Stimulated activated naive CD8-positive, alpha-beta T cell treated with anti-CD3 and anti-CD28 coated beads, Interleukin-15, Interleukin-2, amounts not matched to agents 100 ng/mL and 50 ng/mL, for 24 hours (primary cell): ENCODE measurements around the gene TTPAL.

Experiments used
- H3K27ac Mint-ChIP-seq: one replicate; pipeline ENCODE4 v1.8.0; 2021; ENCODE audit warnings: mild to moderate bottlenecking, mixed read lengths
- H3K27me3 Mint-ChIP-seq: one replicate; pipeline ENCODE4 v1.8.0; 2021; ENCODE audit warnings: mixed read lengths
- H3K36me3 Mint-ChIP-seq: one replicate; pipeline ENCODE4 v1.8.0; 2021; ENCODE audit warnings: low read depth, mixed read lengths
- H3K4me1 Mint-ChIP-seq: one replicate; pipeline ENCODE4 v1.8.0; 2021; ENCODE audit warnings: low read depth, mixed read lengths
- H3K4me3 Mint-ChIP-seq: one replicate; pipeline ENCODE4 v1.8.0; 2021; ENCODE audit warnings: mild to moderate bottlenecking, mixed read lengths
- H3K9me3 Mint-ChIP-seq: one replicate; pipeline ENCODE4 v1.8.0; 2021; ENCODE audit warnings: mixed read lengths

Gene TTPAL

DNA sequence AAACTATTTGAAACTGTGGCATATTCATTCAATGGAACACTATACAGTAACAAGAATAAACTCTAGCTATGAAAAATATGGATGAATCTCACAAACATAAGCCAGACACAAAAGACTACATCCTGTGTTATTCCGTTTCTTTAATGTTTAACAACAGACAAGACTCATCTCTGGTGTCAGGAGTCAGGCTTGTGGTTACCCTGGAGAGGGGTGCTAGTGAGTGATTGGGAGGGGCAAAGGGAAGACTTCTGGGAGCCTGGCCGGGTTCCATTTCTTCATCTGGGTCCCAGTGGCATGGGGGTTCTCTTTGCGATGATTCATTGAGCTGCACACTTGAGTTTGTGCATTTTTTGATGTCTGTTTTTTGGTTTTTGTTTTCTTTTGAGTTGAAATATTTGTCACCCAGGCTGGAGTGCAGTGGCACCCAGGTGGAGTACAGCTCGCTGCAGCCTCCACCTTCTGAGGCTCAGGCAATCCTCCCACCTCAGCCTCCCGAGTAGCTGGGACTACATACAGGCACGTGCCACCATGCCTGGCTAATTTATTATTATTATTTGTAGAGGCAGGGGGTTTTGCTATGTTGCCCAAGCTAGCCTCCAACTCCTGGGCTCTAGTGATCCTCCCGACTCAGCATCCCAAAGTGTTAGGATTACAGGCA lies 21.2 kb upstream of the TTPAL start:
- Mint-ChIP-seq H3K27ac (no peak overlapping the region), H3K36me3 (no peaks in the 10 kb centered on the region), H3K9me3 (no peaks in the 10 kb centered on the region), H3K27me3 (no peaks in the 10 kb centered on the region), H3K4me1 (no peaks in the 10 kb centered on the region), H3K4me3 (no peak overlapping the region)

DNA sequence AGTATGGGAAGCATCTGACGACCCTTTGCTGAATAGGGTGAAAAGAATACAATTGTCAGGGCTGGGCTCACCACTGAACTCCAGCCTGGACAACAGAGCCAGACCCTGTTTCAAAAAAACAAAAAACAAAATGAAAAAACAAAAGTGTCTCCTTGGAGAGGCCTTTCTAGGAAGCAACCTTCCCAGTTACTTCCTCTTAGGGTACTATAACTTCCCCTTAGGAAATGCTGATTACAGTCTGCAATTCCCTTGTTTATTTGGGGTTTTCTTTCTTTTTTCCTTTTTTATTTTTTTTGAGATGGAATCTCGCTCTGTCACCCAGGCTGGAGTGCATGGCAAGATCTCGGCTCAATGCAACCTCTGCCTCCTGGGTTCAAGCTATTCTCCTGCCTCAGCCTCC lies 20.5 kb upstream of the TTPAL start:
- Mint-ChIP-seq H3K27ac (no peak overlapping the region), H3K27me3 (no peaks in the 10 kb centered on the region), H3K4me1 (no peaks in the 10 kb centered on the region), H3K36me3 (no peaks in the 10 kb centered on the region), H3K4me3 (no peak overlapping the region), H3K9me3 (no peaks in the 10 kb centered on the region)

DNA sequence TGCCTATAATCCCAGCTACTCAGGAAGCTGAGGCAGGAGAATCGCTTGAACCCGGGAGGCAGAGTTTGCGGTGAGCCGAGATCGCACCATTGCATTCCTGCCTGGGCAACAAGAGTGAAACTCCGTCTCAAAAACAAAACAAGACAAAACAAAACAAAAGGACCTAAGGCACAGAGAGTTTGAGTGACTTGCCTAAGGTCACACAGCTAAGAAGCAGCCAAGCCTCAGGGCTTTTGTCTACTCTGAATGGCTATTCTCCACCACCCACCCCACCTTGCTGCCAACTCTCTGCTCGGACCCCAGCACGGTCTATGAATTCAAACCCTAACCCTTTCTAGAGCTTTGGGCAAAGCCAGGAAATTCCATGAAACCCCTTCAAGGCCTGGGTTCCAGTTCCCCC lies 19.1 kb upstream of the TTPAL start:
- Mint-ChIP-seq H3K9me3 (no peaks in the 10 kb centered on the region), H3K27ac (no peak overlapping the region), H3K4me3 (no peak overlapping the region), H3K27me3 (no peaks in the 10 kb centered on the region), H3K4me1 (no peaks in the 10 kb centered on the region), H3K36me3 (no peaks in the 10 kb centered on the region)

DNA sequence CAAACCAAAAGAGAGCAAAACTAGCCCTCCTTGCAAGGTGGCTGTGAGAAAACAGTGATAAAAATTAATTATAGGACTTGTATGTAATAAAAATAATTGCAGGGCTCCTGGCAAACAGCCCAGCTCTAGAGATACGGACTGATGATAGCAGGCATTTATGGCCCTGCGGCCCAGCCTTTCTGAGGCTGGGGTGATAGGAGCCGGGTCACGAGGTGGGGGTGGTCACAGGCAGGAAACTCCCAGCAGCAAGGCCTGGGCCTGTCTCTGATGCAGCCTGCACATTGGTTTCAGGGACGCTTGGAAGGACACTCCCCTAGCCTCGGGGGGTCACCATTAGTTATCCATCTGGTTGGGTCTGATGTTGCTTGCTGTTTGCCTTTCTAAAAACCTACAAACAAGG lies 18.7 kb upstream of the TTPAL start:
- Mint-ChIP-seq H3K27me3 (no peaks in the 10 kb centered on the region), H3K27ac (no peak overlapping the region), H3K9me3 (no peaks in the 10 kb centered on the region), H3K36me3 (no peaks in the 10 kb centered on the region), H3K4me1 (no peaks in the 10 kb centered on the region), H3K4me3 (no peak overlapping the region)

DNA sequence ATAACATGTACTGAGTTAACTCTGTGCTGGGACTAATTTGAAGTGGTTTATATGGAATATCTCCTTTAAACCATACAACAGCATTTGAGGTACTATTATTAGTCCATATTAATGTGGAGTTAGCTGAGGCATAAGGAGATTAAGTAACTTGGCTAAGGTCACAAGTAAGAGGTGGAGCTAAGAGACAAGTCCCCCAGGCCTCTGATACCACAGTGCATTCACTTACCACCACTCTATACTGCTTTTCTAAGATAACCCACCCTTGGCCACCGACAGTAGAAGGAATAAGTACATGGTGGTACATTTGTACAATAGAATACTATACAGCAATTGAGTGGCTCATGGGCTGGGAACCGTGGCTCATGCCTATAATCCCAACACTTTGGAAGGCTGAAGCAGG lies 16.4 kb upstream of the TTPAL start:
- Mint-ChIP-seq H3K36me3 (no peaks in the 10 kb centered on the region), H3K27ac (no peak overlapping the region)

DNA sequence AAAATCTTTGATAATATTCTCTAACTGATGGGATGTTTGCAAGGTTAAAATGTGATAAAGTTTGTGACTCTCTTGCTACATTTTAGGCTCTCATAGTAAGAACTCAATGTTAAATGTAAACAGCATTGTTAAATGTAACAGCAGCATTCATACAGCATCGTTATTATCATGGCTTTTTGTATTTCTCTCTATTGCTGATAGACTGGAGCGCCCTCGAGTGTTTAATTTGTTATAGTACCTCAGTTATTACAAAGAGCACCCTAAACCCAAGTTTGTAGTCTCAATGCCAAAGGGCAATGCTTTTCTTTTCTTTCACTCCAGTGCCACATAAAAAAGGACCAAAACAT lies 14.9 kb upstream of the TTPAL start:
- no peak overlapping the region for H3K4me3 Mint-ChIP-seq
- no peaks in the 10 kb centered on the region for H3K36me3 Mint-ChIP-seq
- H3K27me3 Mint-ChIP-seq: no peaks in the 10 kb centered on the region
- H3K4me1 Mint-ChIP-seq: no peaks in the 10 kb centered on the region
- H3K9me3 Mint-ChIP-seq: no peaks in the 10 kb centered on the region
- H3K27ac Mint-ChIP-seq: no peak overlapping the region

More for the DNA sequence above, 16.4 kb upstream of the TTPAL start:
- Mint-ChIP-seq H3K27me3 (no peaks in the 10 kb centered on the region), H3K4me1 (no peaks in the 10 kb centered on the region), H3K9me3 (no peaks in the 10 kb centered on the region), H3K4me3 (no peak overlapping the region)

DNA sequence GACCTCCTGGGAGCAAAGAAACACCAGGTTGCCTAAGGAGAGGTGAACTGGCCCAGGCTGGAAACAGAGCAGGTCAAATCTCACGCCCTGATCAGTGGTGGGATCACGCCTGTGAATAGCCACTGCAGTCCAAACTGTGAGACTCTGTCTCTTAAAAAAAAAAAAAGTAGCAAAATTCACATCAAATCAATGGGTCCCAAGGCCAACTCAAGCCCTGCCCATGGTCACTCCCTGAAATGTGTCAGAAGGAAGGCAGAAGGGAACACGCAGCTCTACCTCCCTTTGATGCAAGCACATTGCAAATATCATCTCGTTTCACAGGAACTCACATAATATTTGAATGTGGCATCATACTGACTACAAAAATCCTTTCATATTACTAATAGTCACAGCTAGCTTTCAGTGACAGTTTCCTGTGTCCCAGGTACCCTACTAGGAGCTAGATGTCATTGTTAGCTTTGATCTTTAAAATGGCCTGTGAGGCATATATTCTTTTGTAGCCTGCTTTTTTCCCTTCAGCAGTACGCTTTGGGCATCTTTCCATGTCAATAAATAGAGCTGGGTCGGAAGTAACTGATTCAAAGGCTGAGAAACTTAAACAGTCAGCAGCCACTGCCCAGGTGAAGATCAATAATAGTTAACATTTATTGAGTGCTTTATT lies 14.4 kb upstream of the TTPAL start:
- H3K4me1 Mint-ChIP-seq: no peaks in the 10 kb centered on the region
- H3K27me3 Mint-ChIP-seq: no peaks in the 10 kb centered on the region
- no peaks in the 10 kb centered on the region for H3K36me3 Mint-ChIP-seq
- H3K27ac Mint-ChIP-seq: no peak overlapping the region
- H3K4me3 Mint-ChIP-seq: no peak overlapping the region
- H3K9me3 Mint-ChIP-seq: no peaks in the 10 kb centered on the region

DNA sequence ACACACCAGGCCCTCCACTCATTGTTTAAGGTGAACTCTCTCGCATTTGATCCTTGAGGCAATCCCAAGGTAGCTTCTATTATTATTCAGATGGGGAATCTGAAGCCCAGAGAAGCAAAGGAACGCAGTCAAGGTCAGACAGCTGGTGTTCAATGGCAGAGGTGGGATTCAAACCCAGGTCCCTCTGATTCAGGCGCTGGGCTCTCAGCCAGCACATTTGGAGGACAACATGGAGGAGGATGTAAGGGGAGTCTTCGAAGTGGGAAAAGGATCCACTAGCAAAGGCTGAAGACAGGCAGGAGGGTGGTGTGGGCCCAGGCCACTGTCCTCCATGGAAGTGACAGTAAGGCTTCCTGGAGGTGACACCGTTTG lies 13.9 kb upstream of the TTPAL start:
- H3K9me3 Mint-ChIP-seq: no peaks in the 10 kb centered on the region
- H3K4me3 Mint-ChIP-seq: no peak overlapping the region
- H3K4me1 Mint-ChIP-seq: no peaks in the 10 kb centered on the region
- H3K27me3 Mint-ChIP-seq: no peaks in the 10 kb centered on the region
- no peaks in the 10 kb centered on the region for H3K36me3 Mint-ChIP-seq
- H3K27ac Mint-ChIP-seq: no peak overlapping the region

DNA sequence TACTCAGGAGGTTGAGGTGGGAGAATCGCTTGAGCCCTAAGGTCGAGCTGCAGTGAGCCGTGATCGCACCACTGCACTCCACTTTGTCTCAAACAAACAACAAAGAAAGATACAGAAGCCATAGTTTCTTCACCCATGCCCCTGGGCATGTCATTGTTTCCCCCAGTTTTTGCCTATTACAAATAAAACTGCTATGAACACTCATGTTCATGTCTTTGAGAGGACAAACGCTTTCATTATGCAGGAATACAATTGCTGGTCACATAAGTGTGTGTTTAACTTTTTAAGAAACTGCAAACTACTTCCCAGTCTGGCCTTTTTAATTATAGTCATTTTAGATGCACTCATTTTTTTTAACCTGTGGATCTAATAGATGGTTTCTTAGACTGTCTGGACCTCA lies 12.2 kb upstream of the TTPAL start:
- H3K4me1 Mint-ChIP-seq: no peaks in the 10 kb centered on the region
- no peak overlapping the region for H3K27ac Mint-ChIP-seq

DNA sequence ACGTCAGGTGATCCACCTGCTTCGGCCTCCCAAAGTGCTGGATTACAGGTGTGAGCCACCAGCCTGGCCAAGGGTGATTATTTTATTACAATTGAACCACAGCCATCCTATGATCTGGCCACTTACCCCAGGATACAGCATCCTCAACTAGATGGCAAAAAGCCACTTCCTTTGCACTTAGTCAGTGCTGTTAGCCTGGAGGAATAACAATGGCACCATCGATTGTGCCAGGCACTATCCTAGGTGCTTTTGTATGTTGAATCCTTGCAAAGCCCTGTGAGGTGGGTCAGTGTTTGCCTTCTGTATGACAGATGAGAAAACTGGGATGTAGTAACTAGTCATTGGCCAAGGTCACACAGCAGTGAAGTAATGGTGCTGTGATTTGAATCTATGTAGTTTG lies 11.2 kb upstream of the TTPAL start:
- Mint-ChIP-seq H3K9me3 (no peaks in the 10 kb centered on the region), H3K27me3 (no peaks in the 10 kb centered on the region), H3K36me3 (no peaks in the 10 kb centered on the region), H3K4me1 (no peaks in the 10 kb centered on the region), H3K27ac (no peak overlapping the region), H3K4me3 (no peak overlapping the region)

More for the DNA sequence above, 12.2 kb upstream of the TTPAL start:
- H3K9me3 Mint-ChIP-seq: no peaks in the 10 kb centered on the region
- H3K4me3 Mint-ChIP-seq: no peak overlapping the region
- H3K36me3 Mint-ChIP-seq: no peaks in the 10 kb centered on the region
- no peaks in the 10 kb centered on the region for H3K27me3 Mint-ChIP-seq

DNA sequence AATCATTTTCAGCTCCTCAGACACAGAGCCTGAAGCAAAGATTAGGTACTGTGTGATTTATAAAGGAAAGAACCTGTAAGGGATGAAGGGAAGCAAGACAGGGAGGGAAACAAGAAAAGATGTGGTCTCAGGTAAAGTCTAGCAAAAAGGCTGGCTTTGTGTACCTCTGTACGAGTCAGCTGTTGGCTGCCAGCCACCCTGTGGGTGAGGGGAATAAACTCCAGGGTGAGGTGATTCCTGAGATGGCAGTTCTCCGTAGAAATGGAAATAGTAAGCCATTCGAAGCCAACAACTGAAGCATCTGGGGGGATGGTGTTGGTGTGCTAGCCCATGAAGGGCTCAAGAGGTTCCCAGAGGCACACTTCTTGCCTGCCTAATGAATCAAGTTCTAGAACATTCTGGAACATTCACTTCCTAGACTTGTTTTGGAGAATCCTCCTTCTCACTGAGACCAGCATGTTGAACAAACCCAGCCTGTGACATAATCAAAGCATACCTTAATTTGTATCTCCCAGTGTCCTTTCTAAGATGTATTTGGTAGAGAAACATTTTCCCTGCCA lies 10.6 kb upstream of the TTPAL start:
- no peak overlapping the region for H3K27ac Mint-ChIP-seq
- H3K4me1 Mint-ChIP-seq: no peaks in the 10 kb centered on the region
- no peaks in the 10 kb centered on the region for H3K36me3 Mint-ChIP-seq
- no peaks in the 10 kb centered on the region for H3K27me3 Mint-ChIP-seq
- no peaks in the 10 kb centered on the region for H3K9me3 Mint-ChIP-seq
- H3K4me3 Mint-ChIP-seq: no peak overlapping the region

DNA sequence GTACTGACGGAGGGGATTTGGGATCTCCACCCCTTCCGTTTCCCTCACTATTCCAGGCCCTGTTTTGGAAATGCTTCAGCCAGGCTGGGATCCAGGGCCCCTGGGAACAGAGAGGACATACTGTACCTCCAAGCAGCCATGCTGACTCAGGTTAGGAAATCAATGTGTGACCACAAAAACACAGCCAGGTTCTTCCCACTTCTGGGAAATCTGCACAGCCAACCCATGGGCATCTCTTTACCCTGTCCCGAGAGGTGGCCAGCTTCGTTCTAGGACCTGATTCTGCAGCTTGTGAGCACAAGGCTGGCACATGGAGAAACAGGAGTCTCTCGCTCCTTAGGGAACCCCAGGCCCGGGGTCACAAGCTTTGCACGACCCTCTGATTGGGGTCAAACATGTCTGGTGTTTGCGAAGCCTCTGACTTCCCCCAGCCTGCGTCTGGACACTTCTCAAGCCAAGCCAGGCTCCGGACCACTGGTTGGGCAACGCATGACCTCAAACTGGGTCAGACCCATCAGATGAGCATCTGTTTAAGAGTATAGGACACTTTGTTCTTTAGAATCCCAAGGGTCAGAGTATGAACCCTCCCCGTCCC lies 8.3 kb upstream of the TTPAL start:
- Mint-ChIP-seq H3K4me1 (no peaks in the 10 kb centered on the region), H3K27me3 (no peaks in the 10 kb centered on the region), H3K27ac (no peak overlapping the region), H3K36me3 (no peaks in the 10 kb centered on the region), H3K9me3 (no peaks in the 10 kb centered on the region), H3K4me3 (no peak overlapping the region)

DNA sequence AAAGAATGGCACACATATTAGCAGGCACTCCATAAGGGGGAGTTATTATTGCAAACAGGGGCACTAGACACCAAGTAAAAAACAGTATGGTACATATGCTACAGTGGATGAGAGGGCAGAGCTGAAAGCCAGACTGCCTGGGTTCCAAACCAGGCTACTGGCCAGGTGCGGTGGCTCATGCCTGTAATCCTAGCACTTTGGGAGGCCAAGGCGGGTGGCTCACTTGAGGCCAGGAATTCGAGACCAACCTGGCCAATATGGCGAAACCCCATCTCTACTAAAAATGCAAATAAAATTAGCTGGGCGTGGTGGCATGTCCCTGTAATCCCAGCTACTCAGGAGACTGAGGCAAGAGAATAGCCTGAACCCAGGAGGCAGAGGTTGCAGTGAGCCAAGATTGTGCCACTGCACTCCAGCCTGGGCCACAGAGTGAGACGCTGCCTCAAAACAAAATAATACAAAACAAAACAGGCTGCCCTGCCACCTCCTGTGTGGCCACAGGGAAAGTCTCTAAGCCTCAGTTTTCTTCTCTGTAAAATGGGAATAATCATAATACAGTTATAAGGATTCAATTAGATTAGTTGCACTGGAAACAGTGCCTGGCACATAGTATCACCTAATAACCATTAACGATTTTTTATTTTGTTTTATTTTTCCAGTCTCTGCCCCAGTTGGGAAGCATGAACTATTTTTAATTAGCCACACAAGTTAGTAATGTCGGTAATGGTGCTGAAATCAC lies 7.5 kb upstream of the TTPAL start:
- no peak overlapping the region for H3K4me3 Mint-ChIP-seq
- H3K27ac Mint-ChIP-seq: no peak overlapping the region
- H3K9me3 Mint-ChIP-seq: no peaks in the 10 kb centered on the region
- no peaks in the 10 kb centered on the region for H3K4me1 Mint-ChIP-seq
- H3K27me3 Mint-ChIP-seq: no peaks in the 10 kb centered on the region
- no peaks in the 10 kb centered on the region for H3K36me3 Mint-ChIP-seq

DNA sequence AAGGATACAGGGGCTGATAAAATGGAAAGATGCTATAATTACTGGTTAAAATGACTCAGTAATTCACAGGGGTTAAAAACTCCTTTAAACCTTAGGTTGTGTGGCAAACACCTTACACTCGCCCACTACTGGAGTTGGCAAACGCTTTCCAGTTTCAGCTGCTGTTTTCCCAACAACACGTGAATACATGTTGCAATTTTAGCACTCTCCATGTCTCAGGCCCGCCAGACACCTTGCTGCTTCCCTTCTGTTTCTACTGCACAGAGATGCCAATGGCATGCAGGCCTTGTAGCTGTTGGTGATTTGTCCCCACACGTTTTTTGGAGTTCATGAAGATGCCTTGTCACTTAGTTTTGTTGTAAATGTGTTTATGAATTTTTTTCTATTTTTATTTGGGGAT lies 5.3 kb upstream of the TTPAL start:
- Mint-ChIP-seq H3K4me3 (no peak overlapping the region), H3K36me3 (no peaks in the 10 kb centered on the region), H3K27me3 (no peaks in the 10 kb centered on the region), H3K9me3 (no peaks in the 10 kb centered on the region), H3K27ac (no peak overlapping the region), H3K4me1 (peaks cover 10% of the 10 kb centered on the region)

DNA sequence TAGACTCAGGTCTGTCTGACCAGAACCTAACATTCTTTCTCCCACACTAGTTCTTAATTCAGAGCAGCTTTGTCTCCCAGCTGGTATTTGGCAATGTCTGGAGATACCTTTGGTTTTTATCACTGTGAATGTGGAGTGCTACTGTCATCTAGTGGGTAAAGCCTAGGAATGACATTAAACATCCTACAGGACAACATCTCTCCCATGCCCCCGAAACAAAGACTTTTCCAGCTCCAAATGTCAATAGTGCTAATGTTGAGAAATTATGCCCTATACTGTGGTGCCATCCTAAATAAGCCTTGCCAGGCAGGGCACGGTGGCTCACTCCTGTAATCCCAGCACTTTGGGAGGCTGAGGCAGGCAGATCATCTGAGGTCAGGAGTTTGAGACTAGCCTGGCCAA lies 4.2 kb upstream of the TTPAL start:
- Mint-ChIP-seq H3K9me3 (no peaks in the 10 kb centered on the region), H3K27me3 (no peaks in the 10 kb centered on the region), H3K36me3 (no peaks in the 10 kb centered on the region), H3K4me1 (peaks cover 16% of the 10 kb centered on the region), H3K4me3 (no peak overlapping the region), H3K27ac (no peak overlapping the region)
